22Rv1 (cell line): ENCODE data around the gene S100A12.

ENCODE experiments used
- CTCF ChIP-seq: fragments of 450-650 bp; IDR thresholded peaks from 2 replicates; pipeline ENCODE4 v1.5.1; 2017; ENCODE audit warnings: mild to moderate bottlenecking
- ZFX ChIP-seq: fragments of 450-650 bp; IDR thresholded peaks from 2 replicates; pipeline ENCODE4 v1.6.1; 2017; ENCODE audit warnings: antibody characterized with exemption, borderline replicate concordance

- TF ChIP-seq CTCF (no peak), ZFX (no peak)
These were observed 15.2 kb downstream of the S100A12 start for GRCh38 chr1:153360190-153360589.
